H1 (cell line): Measurements from ENCODE around the gene BRMS1L. TPM values are rescaled to one million over a fixed set of nuclear protein-coding genes. Genes with fewer than 3 reads are reported as not detected.

Experiments
- CTCF ChIA-PET: fragments of 300-600 bp; sonication (Branson Sonifier 250); formaldehyde crosslinking; loops from one replicate; lab custom pipeline; 2021; ENCODE audit not compliant: partially characterized antibody; lab: Charles Lee
- POLR2A ChIA-PET: fragments of 300-600 bp; sonication (Branson Sonifier 250); formaldehyde crosslinking; loops from one replicate; lab custom pipeline; 2021; ENCODE audit warnings: inconsistent platforms; ENCODE audit not compliant: partially characterized antibody; lab: Charles Lee
- DNase-seq, 2 experiments: peaks; one replicate each; pipeline versions ENCODE4 v3.0.0 to v3.0.0-alpha.2; 2010 to 2022; ENCODE audit warnings: low spot score in 2 of 2, low read depth in 1 of 2, mixed read lengths in 1 of 2
- FAIRE-seq: peaks from 2 replicates; lab custom pipeline; 2011; peaks lifted over from hg19 to GRCh38; lab: Jason Lieb, UNC
- H2AFZ ChIP-seq: 2 replicates; pipeline ENCODE4 v1.8.1; 2012; ENCODE audit warnings: low read length, inconsistent platforms
- H2AK5ac ChIP-seq: 2 replicates; pipeline ENCODE4 v1.6.1; 2013; ENCODE audit warnings: low read depth, low read length
- H2BK120ac ChIP-seq: replicated peaks from 2 replicates; pipeline ENCODE3; 2013; ENCODE audit warnings: low read depth, low read length, inconsistent platforms
- H2BK12ac ChIP-seq: 2 replicates; pipeline ENCODE4 v1.6.1; 2013; ENCODE audit warnings: low read depth, low read length
- H2BK15ac ChIP-seq: 2 replicates; pipeline ENCODE4 v1.6.1; 2013; ENCODE audit warnings: low read length
- H2BK20ac ChIP-seq: 2 replicates; pipeline ENCODE4 v1.6.1; 2013; ENCODE audit warnings: low read length
- H2BK5ac ChIP-seq: 2 replicates; pipeline ENCODE4 v1.6.1; 2013; ENCODE audit warnings: low read depth, low read length
- H3K14ac ChIP-seq: 2 replicates; pipeline ENCODE4 v1.6.1; 2013; ENCODE audit warnings: inconsistent platforms; ENCODE audit not compliant: insufficient read length
- H3K18ac ChIP-seq: 2 replicates; pipeline ENCODE4 v1.6.1; 2013; ENCODE audit warnings: low read length; ENCODE audit errors: extremely low read depth
- H3K23ac ChIP-seq: 2 replicates; pipeline ENCODE4 v1.6.1; 2013; ENCODE audit warnings: inconsistent platforms; ENCODE audit not compliant: insufficient read length
- H3K23me2 ChIP-seq: 2 replicates; pipeline ENCODE4 v1.6.1; 2013; ENCODE audit warnings: low read depth, low read length
- H3K27ac ChIP-seq: 2 replicates; pipeline ENCODE4 v1.6.1; 2011; ENCODE audit warnings: low read depth, low read length, inconsistent platforms
- H3K27me3 ChIP-seq, 4 experiments: replicated peaks in 1 of 4; 1 replicate in 1 of 4; 2 replicates in 3 of 4; pipeline versions ENCODE4 v1.6.1 to v1.8.1; 2011 to 2013; ENCODE audit warnings: low read length in 3 of 4, mild to moderate bottlenecking in 3 of 4, inconsistent platforms in 2 of 4, mixed read lengths in 2 of 4, moderate library complexity in 1 of 4; ENCODE audit not compliant: control insufficient read depth in 3 of 4, insufficient read depth in 3 of 4; ENCODE audit errors: extremely low read depth in 1 of 4
- H3K36me3 ChIP-seq, 4 experiments: 2 replicates each; pipeline versions ENCODE4 v1.6.1 to v1.8.1; 2011 to 2013; ENCODE audit warnings: mild to moderate bottlenecking in 4 of 4, low read length in 3 of 4, moderate library complexity in 2 of 4, control low read depth in 1 of 4, inconsistent platforms in 1 of 4; ENCODE audit not compliant: insufficient read depth in 4 of 4, control insufficient read depth in 2 of 4
- H3K4ac ChIP-seq: replicated peaks from 2 replicates; pipeline ENCODE3; 2013; ENCODE audit warnings: low read length, low read depth, mixed read lengths, inconsistent platforms; ENCODE audit not compliant: insufficient read length
- H3K4me1 ChIP-seq, 4 experiments: replicated peaks in 1 of 4; 1 replicate in 1 of 4; 2 replicates in 3 of 4; pipeline versions ENCODE4 v1.6.1 to v1.8.1; 2011 to 2013; ENCODE audit warnings: low read length in 3 of 4, inconsistent platforms in 2 of 4, mixed read lengths in 1 of 4; ENCODE audit not compliant: insufficient read depth in 4 of 4, control insufficient read depth in 3 of 4
- H3K4me2 ChIP-seq, 2 experiments: 2 replicates each; pipeline versions ENCODE4 v1.6.1 to v1.8.1; 2011 to 2013; ENCODE audit warnings: low read depth in 2 of 2, low read length in 2 of 2, control low read depth in 1 of 2, inconsistent platforms in 1 of 2, mild to moderate bottlenecking in 1 of 2; ENCODE audit not compliant: insufficient read depth in 1 of 2
- H3K4me3 ChIP-seq, 4 experiments: fragments of 200-600, 300-600 bp in 1 of 4; sonication (generic), shearing (Covaris generic), sonication (Bioruptor Twin) in 1 of 4; 2 replicates each; pipeline versions ENCODE4 v1.5.1 to v1.8.1; 2011 to 2016; ENCODE audit warnings: low read length in 4 of 4, low read depth in 3 of 4, control low read depth in 2 of 4, inconsistent platforms in 2 of 4, mild to moderate bottlenecking in 2 of 4, mixed read lengths in 1 of 4, moderate library complexity in 1 of 4; ENCODE audit not compliant: insufficient read depth in 2 of 4; ENCODE audit errors: extremely low read depth in 1 of 4
- H3K56ac ChIP-seq: replicated peaks from 2 replicates; pipeline ENCODE3; 2013; ENCODE audit warnings: low read depth, mild to moderate bottlenecking, mixed read lengths, low read length, inconsistent platforms; ENCODE audit not compliant: insufficient read length
- H3K79me1 ChIP-seq: 2 replicates; pipeline ENCODE4 v1.6.1; 2013; ENCODE audit warnings: low read depth, low read length, control low read depth
- H3K79me2 ChIP-seq, 2 experiments: 2 replicates each; pipeline versions ENCODE4 v1.6.1 to v1.8.1; 2012 to 2013; ENCODE audit warnings: low read length in 2 of 2, mild to moderate bottlenecking in 2 of 2, inconsistent platforms in 1 of 2; ENCODE audit not compliant: insufficient read depth in 2 of 2, control insufficient read depth in 1 of 2
- H3K9ac ChIP-seq, 4 experiments: replicated peaks in 1 of 4; 1 replicate in 1 of 4; 2 replicates in 3 of 4; pipeline versions ENCODE4 v1.6.1 to v1.8.1; 2011 to 2013; ENCODE audit warnings: low read depth in 3 of 4, low read length in 3 of 4, control low read depth in 2 of 4, mild to moderate bottlenecking in 2 of 4, moderate library complexity in 2 of 4, inconsistent platforms in 1 of 4; ENCODE audit errors: extremely low read depth in 1 of 4
- H3K9me3 ChIP-seq, 2 experiments: 2 replicates each; pipeline versions ENCODE4 v1.6.1 to v1.8.1; 2012 to 2013; ENCODE audit warnings: mild to moderate bottlenecking in 2 of 2, moderate library complexity in 2 of 2, control low read depth in 1 of 2, inconsistent platforms in 1 of 2, low read depth in 1 of 2, low read length in 1 of 2, mixed read lengths in 1 of 2; ENCODE audit not compliant: insufficient read depth in 2 of 2
- H4K20me1 ChIP-seq, 2 experiments: replicated peaks in 1 of 2; 2 replicates each; pipeline versions ENCODE3 to v1.8.1; 2011 to 2013; ENCODE audit warnings: inconsistent platforms in 2 of 2, low read length in 2 of 2, mild to moderate bottlenecking in 1 of 2; ENCODE audit not compliant: insufficient read depth in 2 of 2, control insufficient read depth in 1 of 2
- H4K5ac ChIP-seq: 2 replicates; pipeline ENCODE4 v1.6.1; 2013; ENCODE audit warnings: low read length, low read depth, mixed read lengths, inconsistent platforms; ENCODE audit not compliant: insufficient read length
- H4K8ac ChIP-seq: 2 replicates; pipeline ENCODE4 v1.8.0; 2013; ENCODE audit warnings: mild to moderate bottlenecking, moderate library complexity, low read length, inconsistent platforms; ENCODE audit not compliant: insufficient read depth; ENCODE audit errors: extremely low read depth
- H4K91ac ChIP-seq: replicated peaks from 2 replicates; pipeline ENCODE3; 2013; ENCODE audit warnings: low read length, mixed read lengths, inconsistent platforms; ENCODE audit not compliant: insufficient read length
- POU5F1 ChIP-seq: IDR thresholded peaks from 2 replicates; pipeline ENCODE4 v1.6.1; 2011; ENCODE audit warnings: low read depth, mild to moderate bottlenecking, low read length, moderate library complexity
- SUZ12 ChIP-seq: fragments of 200-600 bp; sonication (generic); IDR thresholded peaks from 2 replicates; pipeline ENCODE4 v1.6.1; 2012; ENCODE audit warnings: mild to moderate bottlenecking, inconsistent platforms, low read length, moderate library complexity, mixed read lengths
- WGBS, 2 experiments: shearing (Covaris generic) in 1 of 2; methylation state at CpG; one replicate each; pipeline versions ENCODE4 v1.1.6 to v1.1.7; 2013 to 2015; ENCODE audit warnings: low lambda C conversion rate in 2 of 2, mixed read lengths in 2 of 2, inconsistent platforms in 1 of 2, low coverage in 1 of 2, missing lambda C conversion rate in 1 of 2; ENCODE audit not compliant: insufficient replicate concordance in 2 of 2, insufficient coverage in 1 of 2, insufficient read length in 1 of 2; ENCODE audit errors: extremely low coverage in 1 of 2, missing lambda C conversion rate in 1 of 2; 5-methylcytosine and 5-hydroxymethylcytosine counted together
- polyA plus RNA-seq, 7 experiments: library from polyadenylated mRNA; depleted of rRNA in 3 of 7; stranded (reverse) in 5 of 7; unstranded in 2 of 7; fragments of >200 nt in 5 of 7; fragments of 200-250 nt in 2 of 7; gene quantifications; 1 replicate in 5 of 7; 2 replicates in 1 of 7; 4 replicates in 1 of 7; pipeline versions ENCODE4 v1.2.1 to v1.2.3, GENCODE V29; 2011 to 2013; ENCODE audit warnings: missing spikeins in 2 of 7, mixed read lengths in 2 of 7
- total RNA-seq: library from RNA; stranded (reverse); fragmentation: NEBNext Ultra II Directional; extraction: Animal tissue kit (Norgen Biotek cat#: 25700); gene quantifications from 2 replicates; pipeline ENCODE4 v1.2.1, GENCODE V29; 2021

Gene BRMS1L
- total and polyA plus RNA-seq, 2 of the 8 experiments (the other 6 are each of a cell fraction or from before 2014, with no cell fraction given) = 4.4 to 10.9 TPM

DNA sequence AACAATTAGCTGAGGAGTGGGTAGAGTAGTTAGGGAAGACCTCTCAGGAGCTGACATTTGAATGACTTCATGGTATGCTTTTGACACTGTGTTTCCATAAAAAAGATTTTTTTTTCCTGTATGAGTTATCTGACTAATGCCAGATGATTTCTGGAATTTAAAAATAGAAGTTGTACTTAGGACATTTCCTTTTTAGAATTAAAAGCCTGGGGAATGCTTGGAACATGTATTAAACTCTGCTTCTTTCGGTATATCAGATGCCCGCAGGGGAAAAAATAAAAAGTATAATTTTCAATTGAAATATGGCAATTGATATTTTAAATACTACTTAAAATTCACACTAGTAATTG is 41.1 kb downstream of the BRMS1L start:
- Histone ChIP-seq H3K4me3 (no peak overlapping the region), H3K14ac (no peak overlapping the region), H3K56ac (no peak overlapping the region), H3K27me3 (no peaks in the 10 kb centered on the region), H3K9ac (no peak overlapping the region), H3K36me3 (peaks cover 0 to 19% (median 3%) of the 10 kb centered on the region in 4 experiments; a peak in 4 of 8 replicates), H4K20me1 (peaks cover 0 to 1% of the 10 kb centered on the region in 2 experiments), H2BK5ac (no peak overlapping the region), H3K23ac (no peak overlapping the region), H3K23me2 (no peaks in the 10 kb centered on the region), H3K4me1 (no peaks in the 10 kb centered on the region), H2AFZ (no peak overlapping the region), H4K8ac (no peak overlapping the region), H2BK12ac (no peak overlapping the region), H4K91ac (no peak overlapping the region), H3K9me3 (no peaks in the 10 kb centered on the region), H3K18ac (no peak overlapping the region), H2AK5ac (no peak overlapping the region), H3K4me2 (no peak overlapping the region), H2BK20ac (no peak overlapping the region), H4K5ac (no peak overlapping the region), H2BK15ac (no peak overlapping the region), H3K4ac (no peak overlapping the region), H3K79me2 (no peaks in the 10 kb centered on the region), H2BK120ac (no peak overlapping the region), H3K79me1 (no peaks in the 10 kb centered on the region), H3K27ac (no peak overlapping the region)
- TF ChIP-seq POU5F1 = no peak
- no peak for TF ChIP-seq SUZ12
- ChIA-PET POLR2A (no interaction called here), CTCF (interaction anchor here (0.9 to 1.0 kb wide), 2 partner anchors 17 to 52 kb away, joined by 3 read pairs; no protein-coding TSS in a partner anchor)
- WGBS, 2 experiments = 96% methylated on average over 2 of the region's 2 CpGs; no CpG with 5 or more reads in 1 of the 2 experiments
- no peak for DNase-seq
- no peak for FAIRE-seq
